HEK293 (cell line): Measurements from ENCODE around the gene CLIP3.

Experiments used
- CTCF ChIP-seq: fragments of 450-650 bp; formaldehyde crosslinking; IDR thresholded peaks from 2 replicates; pipeline ENCODE4 v1.5.1; 2016; ENCODE audit warnings: missing biosample characterization, missing genetic modification characterization
- HOXD13 ChIP-seq: sonication (generic); formaldehyde crosslinking; IDR thresholded peaks from 2 replicates; pipeline ENCODE4 v1.8.0; 2022; ENCODE audit warnings: missing genetic modification reagents, borderline replicate concordance
- IKZF3 ChIP-seq: fragments of 450-650 bp; IDR thresholded peaks from 2 replicates; pipeline ENCODE4 v1.5.0; 2018; ENCODE audit warnings: missing biosample characterization, mild to moderate bottlenecking, missing genetic modification characterization, moderate library complexity
- KLF16 ChIP-seq: fragments of 450-650 bp; formaldehyde crosslinking; IDR thresholded peaks from 2 replicates; pipeline ENCODE4 v1.5.1; 2017; ENCODE audit warnings: missing biosample characterization, missing genetic modification characterization
- PATZ1 ChIP-seq: fragments of 450-650 bp; formaldehyde crosslinking; IDR thresholded peaks from 2 replicates; pipeline ENCODE4 v1.5.1; 2016; ENCODE audit warnings: missing biosample characterization, missing genetic modification characterization
- PRDM6 ChIP-seq: fragments of 450-650 bp; formaldehyde crosslinking; IDR thresholded peaks from 2 replicates; pipeline ENCODE4 v1.5.1; 2017; ENCODE audit warnings: missing biosample characterization, missing genetic modification characterization
- RBAK ChIP-seq: fragments of 450-650 bp; formaldehyde crosslinking; IDR thresholded peaks from 2 replicates; pipeline ENCODE4 v1.5.1; 2016; ENCODE audit warnings: missing biosample characterization, missing genetic modification characterization
- REST ChIP-seq: fragments of 450-650 bp; formaldehyde crosslinking; IDR thresholded peaks from 2 replicates; pipeline ENCODE4 v1.5.1; 2016; ENCODE audit warnings: missing biosample characterization, missing genetic modification characterization
- SCRT1 ChIP-seq: fragments of 450-650 bp; formaldehyde crosslinking; IDR thresholded peaks from 2 replicates; pipeline ENCODE4 v1.5.1; 2016; ENCODE audit warnings: missing biosample characterization, missing genetic modification characterization, borderline replicate concordance
- TCF7L2 ChIP-seq: IDR thresholded peaks from 2 replicates; pipeline ENCODE4 v1.6.1; 2011; ENCODE audit warnings: low read depth, mild to moderate bottlenecking, inconsistent platforms, low read length, moderate library complexity, borderline replicate concordance
- YY2 ChIP-seq: fragments of 450-650 bp; formaldehyde crosslinking; IDR thresholded peaks from 2 replicates; pipeline ENCODE4 v1.5.1; 2016; ENCODE audit warnings: missing biosample characterization, missing genetic modification characterization
- ZBTB20 ChIP-seq: fragments of 450-650 bp; formaldehyde crosslinking; IDR thresholded peaks from 2 replicates; pipeline ENCODE4 v1.5.1; 2016; ENCODE audit warnings: missing biosample characterization, missing genetic modification characterization
- ZBTB26 ChIP-seq: fragments of 450-650 bp; formaldehyde crosslinking; optimal IDR thresholded peaks from 2 replicates; pipeline ENCODE3; 2016; ENCODE audit warnings: missing biosample characterization, mild to moderate bottlenecking, missing genetic modification characterization
- ZBTB48 ChIP-seq: fragments of 450-650 bp; formaldehyde crosslinking; IDR thresholded peaks from 2 replicates; pipeline ENCODE4 v1.5.1; 2016; ENCODE audit warnings: missing biosample characterization, missing genetic modification characterization
- ZBTB7A ChIP-seq: fragments of 450-650 bp; formaldehyde crosslinking; IDR thresholded peaks from 2 replicates; pipeline ENCODE4 v1.5.1; 2016; ENCODE audit warnings: low read depth, missing biosample characterization, missing genetic modification characterization
- ZNF133 ChIP-seq: fragments of 450-650 bp; formaldehyde crosslinking; IDR thresholded peaks from 2 replicates; pipeline ENCODE4 v1.5.1; 2016; ENCODE audit warnings: missing biosample characterization, missing genetic modification characterization
- ZNF140 ChIP-seq: fragments of 450-650 bp; formaldehyde crosslinking; IDR thresholded peaks from 2 replicates; pipeline ENCODE4 v1.5.1; 2016; ENCODE audit warnings: missing biosample characterization, missing genetic modification characterization
- ZNF280D ChIP-seq: fragments of 450-650 bp; formaldehyde crosslinking; IDR thresholded peaks from 2 replicates; pipeline ENCODE4 v1.5.1; 2016; ENCODE audit warnings: missing biosample characterization, missing genetic modification characterization
- ZNF362 ChIP-seq: fragments of 450-650 bp; formaldehyde crosslinking; IDR thresholded peaks from 2 replicates; pipeline ENCODE4 v1.5.1; 2016; ENCODE audit warnings: missing biosample characterization, missing genetic modification characterization
- ZNF394 ChIP-seq: fragments of 450-650 bp; formaldehyde crosslinking; IDR thresholded peaks from 2 replicates; pipeline ENCODE4 v1.5.1; 2016; ENCODE audit warnings: missing biosample characterization, missing genetic modification characterization, mild to moderate bottlenecking, moderate library complexity, borderline replicate concordance
- ZNF514 ChIP-seq: fragments of 450-650 bp; formaldehyde crosslinking; IDR thresholded peaks from 2 replicates; pipeline ENCODE4 v1.5.1; 2016; ENCODE audit warnings: missing biosample characterization, missing genetic modification characterization
- ZNF626 ChIP-seq: fragments of 450-650 bp; sonication (Bioruptor Pico); formaldehyde crosslinking; IDR thresholded peaks from 2 replicates; pipeline ENCODE4 v1.5.1; 2018; ENCODE audit warnings: missing biosample characterization, missing genetic modification characterization, inconsistent platforms
- ZNF785 ChIP-seq: fragments of 450-650 bp; formaldehyde crosslinking; IDR thresholded peaks from 2 replicates; pipeline ENCODE4 v1.5.1; 2016; ENCODE audit warnings: missing biosample characterization, missing genetic modification characterization
- ZNF830 ChIP-seq: fragments of 450-650 bp; IDR thresholded peaks from 2 replicates; pipeline ENCODE4 v1.5.0; 2018; ENCODE audit warnings: missing biosample characterization, missing genetic modification characterization, low read depth, mild to moderate bottlenecking, moderate library complexity

CLIP3 gene

GRCh38 chr19:36030264-36031148 is 2.2 kb downstream of the CLIP3 start (continued):
- TF ChIP-seq ZNF514 (tag by site-specific recombination): no peak
- no peak for TF ChIP-seq ZNF133
- no peak for TF ChIP-seq PATZ1 (tag by site-specific recombination)
- no peak for TF ChIP-seq TCF7L2
- TF ChIP-seq ZBTB20 (tag by site-specific recombination): no peak
- no peak for TF ChIP-seq ZNF785 (tag by site-specific recombination)
- no peak for TF ChIP-seq HOXD13 (CRISPR knock-in tag)
- TF ChIP-seq ZBTB48: no peak
- TF ChIP-seq CTCF (tag by site-specific recombination): peak; percentile 58; the same call in 1 of the 2 replicates
- no peak for TF ChIP-seq YY2
- TF ChIP-seq ZNF362: peak; percentile 92
- no peak for TF ChIP-seq ZNF626 (tag by site-specific recombination)
- TF ChIP-seq ZBTB7A (tag by site-specific recombination): no peak
- no peak for TF ChIP-seq REST (tag by site-specific recombination)
- peak; percentile 6; the same call in 1 of the 2 replicates for TF ChIP-seq ZNF394 (tag by site-specific recombination)
- TF ChIP-seq PRDM6 (tag by site-specific recombination): no peak
- TF ChIP-seq ZNF830 (tag by site-specific recombination): no peak
- peak; percentile 3 for TF ChIP-seq ZBTB26 (tag by site-specific recombination)
- no peak for TF ChIP-seq RBAK (tag by site-specific recombination)
- TF ChIP-seq IKZF3 (tag by site-specific recombination): no peak
- TF ChIP-seq ZNF280D: 0 out of 2 replicates have a peak, but pooled peaks have one; percentile 60
- TF ChIP-seq SCRT1 (tag by site-specific recombination): no peak
- TF ChIP-seq KLF16: no peak
- TF ChIP-seq ZNF140 (tag by site-specific recombination): no peak
